Measurements from ENCODE around the gene THBD.

THBD gene

DNA sequence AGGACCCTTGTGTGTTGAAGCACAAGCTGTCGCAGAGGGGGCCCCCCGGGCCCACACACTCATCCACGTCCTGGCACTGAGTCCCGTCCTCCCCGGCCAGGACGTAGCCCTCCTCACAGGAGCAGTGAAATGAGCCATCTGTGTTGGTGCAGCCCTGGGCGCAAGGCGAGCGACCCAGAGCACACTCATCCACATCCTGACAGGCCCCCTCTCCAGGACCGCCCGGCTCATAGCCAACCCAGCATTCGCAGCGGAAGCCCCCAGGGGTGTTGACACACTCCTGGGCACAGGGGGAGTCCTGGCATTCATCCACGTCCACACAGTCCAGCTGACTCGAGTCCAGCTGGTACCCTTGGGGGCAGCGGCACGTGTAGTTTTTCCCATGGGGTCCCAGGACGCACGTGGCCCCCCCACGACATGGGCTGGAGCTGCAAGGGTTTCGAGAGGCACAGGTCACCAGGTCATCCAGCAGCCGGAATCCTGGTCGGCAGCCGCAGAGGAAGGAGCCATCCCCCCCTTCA is 35.4 kb upstream of the THBD start:
- no peak for DNase-seq (ENCODE audit: low read depth in 2 of 2)

GRCh38 chr20:23084282-23084844 is 34.9 kb upstream of the THBD start:
- no peak for DNase-seq (ENCODE audit: low read depth in 2 of 2)

GRCh38 chr20:23083553-23084220 is 34.2 kb upstream of the THBD start:
- no peak for DNase-seq (ENCODE audit: low read depth in 2 of 2)

DNA sequence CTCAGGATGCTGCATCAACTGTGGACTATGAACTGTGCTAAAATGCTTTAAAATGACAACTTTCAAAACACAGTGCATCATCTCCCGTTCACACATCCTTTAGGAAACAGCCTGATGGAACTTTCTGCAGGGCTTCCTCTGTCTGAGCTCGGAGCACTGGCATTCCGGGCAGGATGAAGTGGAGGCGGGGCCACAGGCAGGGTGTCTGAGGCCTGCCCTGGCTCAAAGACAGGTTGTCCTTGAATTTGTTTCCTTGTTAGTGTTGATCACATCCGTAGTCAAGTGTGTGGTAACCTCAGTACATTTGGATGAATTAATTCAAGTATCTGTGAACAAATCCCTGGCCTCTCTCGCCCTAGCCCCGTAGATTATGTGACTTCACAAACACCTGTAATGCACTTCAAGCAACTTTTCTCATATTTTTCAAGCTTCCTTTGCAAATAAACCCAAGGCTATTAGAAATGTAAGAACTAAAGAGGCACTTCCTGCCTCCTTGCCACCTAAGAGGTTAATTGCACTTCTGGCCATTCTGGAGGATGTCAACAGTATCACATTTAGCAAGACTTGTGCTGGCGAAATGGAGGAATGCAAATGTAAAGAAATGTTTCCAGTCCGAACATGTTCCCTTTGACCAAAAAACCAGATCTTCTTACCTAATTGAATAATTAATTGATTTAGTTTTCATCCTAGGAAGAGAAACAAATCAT is 33.5 kb upstream of the THBD start:
- no peak for DNase-seq (ENCODE audit: low read depth in 2 of 2)

- no peak for DNase-seq (ENCODE audit: low read depth in 2 of 2)
These were observed 31.9 kb upstream of the THBD start for GRCh38 chr20:23081263-23081819.

DNA sequence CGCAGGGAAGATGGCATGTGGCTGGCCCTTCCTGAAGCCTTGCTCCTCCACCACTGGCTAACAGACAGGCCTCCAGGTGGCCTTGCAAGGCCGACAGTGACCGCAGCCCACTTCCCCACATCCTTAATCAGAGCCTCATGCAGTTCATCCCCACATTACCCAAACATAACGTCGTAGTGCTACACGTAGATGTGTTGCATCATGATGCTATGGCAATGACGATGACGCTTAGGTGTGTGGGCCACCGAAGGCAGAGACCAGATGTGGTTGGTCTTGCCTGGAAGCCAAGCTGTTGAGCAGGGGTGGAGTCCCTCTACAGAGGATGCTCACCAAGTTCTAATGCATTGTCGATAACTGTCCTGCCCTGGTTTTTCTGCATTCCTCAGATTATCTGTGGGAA is 31.0 kb upstream of the THBD start:
- no peak for DNase-seq (ENCODE audit: low read depth in 2 of 2)

- DNase-seq (ENCODE audit: low read depth in 2 of 2), result no peak
These were observed 30.5 kb upstream of the THBD start for GRCh38 chr20:23079926-23080325.

- no peak for DNase-seq (ENCODE audit: low read depth in 2 of 2)
These were observed 29.5 kb upstream of the THBD start for GRCh38 chr20:23079016-23079351.

DNA sequence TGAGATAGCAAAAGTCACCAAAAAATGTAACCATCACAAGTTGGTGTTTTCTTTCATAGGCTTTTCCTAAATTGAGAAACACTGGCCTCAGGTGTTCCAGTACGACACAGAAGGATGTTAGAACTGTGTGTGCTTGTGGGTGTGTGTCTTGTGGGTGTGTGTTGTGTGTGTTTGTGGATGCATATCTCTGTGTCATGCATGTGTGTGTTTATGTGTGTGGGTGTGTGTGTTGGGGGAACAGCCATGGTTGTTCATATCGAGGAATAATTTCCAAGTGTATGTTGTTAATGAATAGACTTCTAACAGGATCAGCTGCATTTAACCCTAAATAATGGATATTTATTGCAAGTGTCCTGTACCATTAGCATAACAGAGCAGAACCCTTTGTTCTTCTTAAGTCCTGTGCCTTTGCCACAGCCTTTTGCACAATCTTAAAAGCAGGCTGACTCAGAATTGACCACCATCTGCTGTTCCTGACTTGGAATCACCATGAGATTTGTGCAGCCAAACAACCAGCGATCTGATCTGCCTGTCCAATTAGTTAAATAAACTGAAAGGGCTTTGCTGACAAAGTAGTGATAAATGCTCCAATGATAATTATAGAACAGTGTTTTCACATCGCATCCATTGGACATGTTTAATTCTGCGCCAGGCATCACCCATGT is 29.0 kb upstream of the THBD start:
- no peak for DNase-seq (ENCODE audit: low read depth in 2 of 2)

DNA sequence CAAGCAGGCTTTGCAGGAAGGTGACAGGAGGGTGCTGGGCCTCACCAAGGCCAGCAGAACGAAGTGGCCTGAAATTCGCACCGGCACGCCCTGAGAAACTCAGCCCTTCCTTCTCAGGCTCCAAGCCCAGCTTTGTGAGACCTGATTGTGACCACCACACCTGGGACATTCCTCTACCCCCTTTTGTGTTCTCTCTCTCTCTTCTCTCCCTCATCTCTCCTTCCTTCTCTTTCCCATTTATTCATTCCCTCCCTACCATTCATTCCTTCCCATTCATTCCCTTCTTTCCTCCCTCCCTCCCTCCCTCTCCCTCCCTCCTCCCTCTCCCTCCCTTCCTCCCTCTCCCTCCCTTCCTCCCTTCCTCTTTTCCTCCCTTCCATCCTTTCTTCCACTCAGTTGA is 27.8 kb upstream of the THBD start:
- no peak for DNase-seq (ENCODE audit: low read depth in 2 of 2)

- DNase-seq (ENCODE audit: low read depth in 2 of 2), result no peak
These were observed 24.6 kb upstream of the THBD start for GRCh38 chr20:23074052-23074451.

- DNase-seq (ENCODE audit: low read depth in 2 of 2), result no peak
These were observed 23.6 kb upstream of the THBD start for GRCh38 chr20:23072892-23073586.

- DNase-seq (ENCODE audit: low read depth in 2 of 2), result no peak
These were observed 22.5 kb upstream of the THBD start for GRCh38 chr20:23071996-23072395.

DNA sequence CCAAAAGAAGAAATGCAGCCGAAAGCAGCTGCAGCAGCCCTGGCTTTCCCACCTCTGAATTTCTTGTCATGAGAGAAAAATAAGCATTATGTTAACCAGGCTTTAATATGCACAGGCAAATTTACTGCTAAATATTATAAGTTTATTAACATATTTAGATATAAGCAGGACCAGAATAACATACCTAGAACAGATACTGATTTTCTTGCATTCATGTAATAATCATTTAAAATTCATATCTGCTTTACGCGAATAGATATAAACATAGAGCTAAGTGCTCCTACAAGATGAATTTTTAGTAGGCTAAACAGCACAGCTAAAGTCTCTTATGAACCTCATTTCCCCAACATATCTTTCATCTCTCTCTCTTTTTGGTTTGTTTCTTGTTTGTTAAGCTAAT is 21.9 kb upstream of the THBD start:
- DNase-seq (ENCODE audit: low read depth in 2 of 2), result no peak

GRCh38 chr20:23069108-23069507 is 19.6 kb upstream of the THBD start:
- DNase-seq (ENCODE audit: low read depth in 2 of 2), result no peak

GRCh38 chr20:23068283-23068682 is 18.8 kb upstream of the THBD start:
- no peak for DNase-seq (ENCODE audit: low read depth in 2 of 2)

DNA sequence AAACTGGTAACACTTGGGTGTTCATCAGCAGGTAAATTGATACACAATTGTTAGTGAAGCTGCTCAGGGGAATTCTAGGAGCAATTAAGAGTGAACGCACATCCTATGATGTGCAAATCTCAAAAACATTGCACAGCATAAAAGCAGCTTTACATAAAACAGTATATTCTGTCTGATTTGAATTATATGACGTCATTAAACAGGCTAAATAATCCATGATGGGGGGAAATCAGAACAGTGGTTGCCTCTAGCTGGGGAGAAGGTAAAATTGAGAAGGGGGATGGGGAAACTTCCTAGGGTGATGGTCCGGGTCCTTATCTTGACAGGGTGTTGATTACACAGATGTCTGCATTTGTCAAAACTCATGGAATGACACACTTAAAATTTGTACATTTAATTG is 17.3 kb upstream of the THBD start:
- no peak for DNase-seq (ENCODE audit: low read depth in 2 of 2)

DNA sequence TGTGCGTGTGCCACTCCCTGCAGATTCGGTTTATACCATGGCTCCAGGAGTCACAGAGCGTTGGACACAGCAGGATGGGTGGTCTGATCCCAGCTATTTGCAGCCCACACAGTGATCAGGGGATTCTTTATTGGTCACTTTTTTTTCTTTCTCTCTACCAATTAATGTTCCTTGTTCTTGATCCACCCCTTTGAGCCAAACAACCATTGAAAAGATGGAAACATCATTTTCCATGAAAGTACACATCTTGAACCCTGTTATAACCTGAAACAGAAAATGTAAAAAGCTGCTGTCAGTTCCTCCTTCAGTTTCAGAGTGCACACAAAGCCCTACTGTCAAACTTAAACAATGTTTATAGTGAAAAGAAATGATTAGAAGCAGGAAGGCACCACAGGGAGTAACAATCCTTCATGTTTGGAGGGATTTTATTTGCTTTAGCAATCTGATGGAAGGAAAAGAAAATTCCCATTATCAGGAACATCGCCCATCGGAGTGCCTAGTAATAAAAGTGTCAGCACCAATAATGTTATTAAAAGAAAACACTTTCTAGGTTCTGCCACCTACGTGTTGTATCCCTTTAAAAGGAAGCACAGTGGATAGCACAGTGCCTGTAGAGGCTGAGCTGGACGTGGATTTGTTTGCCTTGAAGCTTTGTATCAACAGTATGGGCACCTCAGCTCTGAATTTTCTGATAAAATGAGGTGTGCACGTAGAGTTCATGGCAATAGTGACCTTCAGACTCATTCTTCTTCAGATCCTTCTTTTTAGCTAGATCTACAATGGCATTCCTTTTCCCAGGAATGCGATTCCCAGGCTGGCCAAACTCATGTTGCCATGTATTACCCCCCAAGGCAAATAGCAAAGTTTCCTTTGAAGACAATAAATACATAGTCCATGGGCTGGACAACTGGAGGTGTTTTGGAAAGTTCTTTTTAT is 16.1 kb upstream of the THBD start:
- DNase-seq (ENCODE audit: low read depth in 2 of 2), result no peak

GRCh38 chr20:23063581-23063980 is 14.1 kb upstream of the THBD start:
- no peak for DNase-seq (ENCODE audit: low read depth in 2 of 2)

DNA sequence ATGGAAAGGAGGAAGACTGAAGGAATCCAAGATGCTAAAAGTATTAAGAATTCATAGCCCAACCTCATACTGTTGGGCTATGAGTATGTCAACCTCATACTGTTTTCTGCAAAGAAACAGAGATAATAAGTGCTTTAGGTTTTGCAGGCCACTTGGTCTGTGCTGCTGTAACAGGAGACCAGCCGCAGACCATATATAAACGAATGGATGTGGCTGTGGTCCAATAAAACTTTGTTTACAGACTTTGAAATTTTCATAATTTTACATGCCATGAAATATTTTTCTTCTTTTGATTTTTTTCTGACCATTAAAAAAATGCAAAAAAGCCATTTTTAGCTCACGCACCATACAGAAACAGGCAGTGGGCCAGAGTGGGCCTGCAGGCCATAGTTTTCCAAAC is 13.7 kb upstream of the THBD start:
- DNase-seq (ENCODE audit: low read depth in 2 of 2), result no peak

GRCh38 chr20:23062632-23063031 is 13.2 kb upstream of the THBD start:
- no peak for DNase-seq (ENCODE audit: low read depth in 2 of 2)

Measured in stimulated activated CD4-positive, alpha-beta T cell treated with anti-CD3 and anti-CD28 coated beads, Interleukin-15, amount 100 ng/mL, for 48 hours (primary cell).